ENCODE data around the gene CHDH.

CHDH gene

GRCh38 chr3:53823956-53824657 lies 22.1 kb downstream of the CHDH start:
- no peak for DNase-seq

- DNase-seq, result no peak
These were observed 22.9 kb downstream of the CHDH start for GRCh38 chr3:53823026-53823955.

- no peak for DNase-seq
These were observed 23.9 kb downstream of the CHDH start for GRCh38 chr3:53822331-53822741.

GRCh38 chr3:53821631-53822121 lies 24.5 kb downstream of the CHDH start:
- no peak for DNase-seq

GRCh38 chr3:53820756-53821580 lies 25.3 kb downstream of the CHDH start:
- DNase-seq, result no peak

- DNase-seq, result no peak
These were observed 26.1 kb downstream of the CHDH start for GRCh38 chr3:53820084-53820483.

- no peak for DNase-seq
These were observed 26.9 kb downstream of the CHDH start for GRCh38 chr3:53819163-53819868.

GRCh38 chr3:53818221-53819162 lies 27.7 kb downstream of the CHDH start:
- DNase-seq, result no peak

GRCh38 chr3:53817809-53818208 lies 28.4 kb downstream of the CHDH start:
- DNase-seq, result no peak

- DNase-seq, result no peak
These were observed 29.0 kb downstream of the CHDH start for GRCh38 chr3:53817211-53817610.

- DNase-seq, result no peak
These were observed 29.8 kb downstream of the CHDH start for GRCh38 chr3:53816425-53816824.

- DNase-seq, result no peak
These were observed 30.6 kb downstream of the CHDH start for GRCh38 chr3:53815651-53816050.

GRCh38 chr3:53815067-53815466 lies 31.2 kb downstream of the CHDH start:
- no peak for DNase-seq

GRCh38 chr3:53813876-53814275 lies 32.3 kb downstream of the CHDH start:
- no peak for DNase-seq

GRCh38 chr3:53813229-53813628 lies 33.0 kb downstream of the CHDH start:
- DNase-seq, result no peak

- no peak for DNase-seq
These were observed 33.8 kb downstream of the CHDH start for GRCh38 chr3:53812434-53812833.

GRCh38 chr3:53811143-53811927 lies 34.9 kb downstream of the CHDH start:
- no peak for DNase-seq

- DNase-seq, result no peak
These were observed 36.3 kb downstream of the CHDH start for GRCh38 chr3:53809764-53810400.

GRCh38 chr3:53809267-53809666 lies 37.0 kb downstream of the CHDH start:
- no peak for DNase-seq

GRCh38 chr3:53808496-53808895 lies 37.7 kb downstream of the CHDH start:
- DNase-seq, result no peak

All from AML-193 (cell line).